ENCODE measurements around the gene SLC4A2.
A peak's percentile ranks its signal among the peaks of the same experiment; 100 is the strongest.

The SLC4A2 gene

GRCh38 chr7:151065516-151065915 is 6.1 kb downstream of the SLC4A2 start:
- H2BK12ac ChIP-seq (ENCODE audit: low read length): no peak overlapping the region
- no peak overlapping the region for H2BK5ac ChIP-seq (ENCODE audit: low read length)
- H3K27me3 ChIP-seq (ENCODE audit: control insufficient read depth in 3 of 3, insufficient read depth in 3 of 3, low read depth in 1 of 3, low read length in 3 of 3): peaks cover 0 to 17% (median 0%) of the 10 kb centered on the region in 3 experiments
- H3K23ac ChIP-seq (ENCODE audit: low read depth, low read length, poor library complexity): no peak overlapping the region
- H3K9me3 ChIP-seq (replicated peaks in 1 of 2; ENCODE audit: control insufficient read depth in 2 of 2, insufficient read depth in 1 of 2, low read depth in 1 of 2, low read length in 2 of 2): no peaks in the 10 kb centered on the region
- H3K18ac ChIP-seq (ENCODE audit: low read length): no peak overlapping the region
- no peak overlapping the region for H4K8ac ChIP-seq (ENCODE audit: low read depth, low read length)
- H2BK15ac ChIP-seq (ENCODE audit: low read length): no peak overlapping the region
- H2BK120ac ChIP-seq (ENCODE audit: low read depth, low read length): no peak overlapping the region
- DNase-seq (ENCODE audit: low spot score): no peak
- no peak overlapping the region for H2AK5ac ChIP-seq (ENCODE audit: low read depth, low read length)
- H3K27ac ChIP-seq (replicated peaks; ENCODE audit: low read length): no peak overlapping the region
- H4K91ac ChIP-seq (ENCODE audit: low read depth, low read length, poor library complexity): no peak overlapping the region
- peaks cover 2% of the 10 kb centered on the region for H3K79me1 ChIP-seq (ENCODE audit: low read depth, low read length)
- no peak overlapping the region for H3K9ac ChIP-seq (ENCODE audit: low read depth, low read length, poor library complexity)
- H3K36me3 ChIP-seq (replicated peaks in 1 of 2; ENCODE audit: control insufficient read depth in 2 of 2, insufficient read depth in 2 of 2, low read length in 2 of 2): peaks cover 37 to 77% of the 10 kb centered on the region in 2 donors
- no CpG with 5 or more reads among the region's 14 CpGs for WGBS, 2 donors (ENCODE audit: extremely low coverage in 2 of 2, insufficient read length in 2 of 2, insufficient replicate concordance in 1 of 2)
- H3K4me3 ChIP-seq (ENCODE audit: low read length in 2 of 2): no peak overlapping the region
- no peak overlapping the region for H3K4me2 ChIP-seq (ENCODE audit: insufficient read depth, low read length, poor library complexity, severe bottlenecking)
- H2AFZ ChIP-seq (ENCODE audit: low read length): no peak overlapping the region
- peaks cover 11 to 22% of the 10 kb centered on the region in 2 donors for H3K4me1 ChIP-seq (ENCODE audit: control insufficient read depth in 2 of 2, insufficient read depth in 1 of 2, low read depth in 1 of 2, low read length in 2 of 2)
- no peak overlapping the region for H3K14ac ChIP-seq (ENCODE audit: low read length)
- no peak overlapping the region for H3K4ac ChIP-seq (ENCODE audit: low read length)

- Histone ChIP-seq H4K8ac (ENCODE audit: low read depth, low read length) (no peak overlapping the region), H3K27me3 (ENCODE audit: control insufficient read depth in 3 of 3, insufficient read depth in 3 of 3, low read depth in 1 of 3, low read length in 3 of 3) (peaks cover 0 to 9% (median 0%) of the 10 kb centered on the region in 3 experiments), H3K18ac (ENCODE audit: low read length) (no peak overlapping the region), H3K4ac (ENCODE audit: low read length) (no peak overlapping the region), H3K36me3 (replicated peaks in 1 of 2; ENCODE audit: control insufficient read depth in 2 of 2, insufficient read depth in 2 of 2, low read length in 2 of 2) (peaks cover 43 to 86% of the 10 kb centered on the region in 2 donors), H2BK5ac (ENCODE audit: low read length) (no peak overlapping the region), H2AK5ac (ENCODE audit: low read depth, low read length) (no peak overlapping the region), H3K4me3 (ENCODE audit: low read length in 2 of 2) (no peak overlapping the region), H3K4me1 (ENCODE audit: control insufficient read depth in 2 of 2, insufficient read depth in 1 of 2, low read depth in 1 of 2, low read length in 2 of 2) (peaks cover 2 to 13% of the 10 kb centered on the region in 2 donors), H3K9me3 (replicated peaks in 1 of 2; ENCODE audit: control insufficient read depth in 2 of 2, insufficient read depth in 1 of 2, low read depth in 1 of 2, low read length in 2 of 2) (no peaks in the 10 kb centered on the region), H3K9ac (ENCODE audit: low read depth, low read length, poor library complexity) (no peak overlapping the region), H2BK15ac (ENCODE audit: low read length) (no peak overlapping the region), H4K91ac (ENCODE audit: low read depth, low read length, poor library complexity) (no peak overlapping the region), H3K23ac (ENCODE audit: low read depth, low read length, poor library complexity) (no peak overlapping the region), H3K14ac (ENCODE audit: low read length) (no peak overlapping the region), H3K79me1 (ENCODE audit: low read depth, low read length) (peaks cover 2% of the 10 kb centered on the region), H3K4me2 (ENCODE audit: insufficient read depth, low read length, poor library complexity, severe bottlenecking) (no peak overlapping the region), H3K27ac (replicated peaks; ENCODE audit: low read length) (no peak overlapping the region), H2BK120ac (ENCODE audit: low read depth, low read length) (no peak overlapping the region), H2AFZ (ENCODE audit: low read length) (no peak overlapping the region), H2BK12ac (ENCODE audit: low read length) (no peak overlapping the region)
- no peak for DNase-seq (ENCODE audit: low spot score)
- WGBS, 2 donors (ENCODE audit: extremely low coverage in 2 of 2, insufficient read length in 2 of 2, insufficient replicate concordance in 1 of 2): no CpG with 5 or more reads among the region's 39 CpGs
These were observed 7.0 kb downstream of the SLC4A2 start for GRCh38 chr7:151066273-151066974.

- no peak overlapping the region for H4K8ac ChIP-seq (ENCODE audit: low read depth, low read length)
- H3K9ac ChIP-seq (ENCODE audit: low read depth, low read length, poor library complexity): no peak overlapping the region
- H3K4me3 ChIP-seq (ENCODE audit: low read length in 2 of 2): no peak overlapping the region
- H3K4me1 ChIP-seq (ENCODE audit: control insufficient read depth in 2 of 2, insufficient read depth in 1 of 2, low read depth in 1 of 2, low read length in 2 of 2): peaks cover 0 to 2% of the 10 kb centered on the region in 2 donors
- no peak overlapping the region for H2BK12ac ChIP-seq (ENCODE audit: low read length)
- H2BK120ac ChIP-seq (ENCODE audit: low read depth, low read length): no peak overlapping the region
- no peak overlapping the region for H3K4ac ChIP-seq (ENCODE audit: low read length)
- no peak overlapping the region for H3K27ac ChIP-seq (replicated peaks; ENCODE audit: low read length)
- H2AK5ac ChIP-seq (ENCODE audit: low read depth, low read length): no peak overlapping the region
- no peak overlapping the region for H2BK15ac ChIP-seq (ENCODE audit: low read length)
- no peak for DNase-seq (ENCODE audit: low spot score)
- no peak overlapping the region for H3K23ac ChIP-seq (ENCODE audit: low read depth, low read length, poor library complexity)
- no peak overlapping the region for H4K91ac ChIP-seq (ENCODE audit: low read depth, low read length, poor library complexity)
- H3K18ac ChIP-seq (ENCODE audit: low read length): no peak overlapping the region
- H3K27me3 ChIP-seq (ENCODE audit: control insufficient read depth in 3 of 3, insufficient read depth in 3 of 3, low read depth in 1 of 3, low read length in 3 of 3): peaks cover 0 to 2% (median 0%) of the 10 kb centered on the region in 3 experiments
- H3K36me3 ChIP-seq (replicated peaks in 1 of 2; ENCODE audit: control insufficient read depth in 2 of 2, insufficient read depth in 2 of 2, low read length in 2 of 2): peaks cover 48 to 93% of the 10 kb centered on the region in 2 donors
- H3K9me3 ChIP-seq (replicated peaks in 1 of 2; ENCODE audit: control insufficient read depth in 2 of 2, insufficient read depth in 1 of 2, low read depth in 1 of 2, low read length in 2 of 2): no peaks in the 10 kb centered on the region
- H2AFZ ChIP-seq (ENCODE audit: low read length): no peak overlapping the region
- no CpG with 5 or more reads among the region's 12 CpGs for WGBS, 2 donors (ENCODE audit: extremely low coverage in 2 of 2, insufficient read length in 2 of 2, insufficient replicate concordance in 1 of 2)
- no peak overlapping the region for H3K14ac ChIP-seq (ENCODE audit: low read length)
- H3K4me2 ChIP-seq (ENCODE audit: insufficient read depth, low read length, poor library complexity, severe bottlenecking): no peak overlapping the region
- H2BK5ac ChIP-seq (ENCODE audit: low read length): no peak overlapping the region
- H3K79me1 ChIP-seq (ENCODE audit: low read depth, low read length): peaks cover 2% of the 10 kb centered on the region
These were observed 8.8 kb downstream of the SLC4A2 start for GRCh38 chr7:151068069-151068773.

GRCh38 chr7:151069841-151070573 is 10.6 kb downstream of the SLC4A2 start:
- H2AFZ ChIP-seq (ENCODE audit: low read length): no peak overlapping the region
- no peaks in the 10 kb centered on the region for H3K4me1 ChIP-seq (ENCODE audit: control insufficient read depth in 2 of 2, insufficient read depth in 1 of 2, low read depth in 1 of 2, low read length in 2 of 2)
- WGBS, 2 donors (ENCODE audit: extremely low coverage in 2 of 2, insufficient read length in 2 of 2, insufficient replicate concordance in 1 of 2): no CpG with 5 or more reads among the region's 17 CpGs
- H2AK5ac ChIP-seq (ENCODE audit: low read depth, low read length): no peak overlapping the region
- no peak overlapping the region for H2BK5ac ChIP-seq (ENCODE audit: low read length)
- no peaks in the 10 kb centered on the region for H3K9me3 ChIP-seq (replicated peaks in 1 of 2; ENCODE audit: control insufficient read depth in 2 of 2, insufficient read depth in 1 of 2, low read depth in 1 of 2, low read length in 2 of 2)
- no peak overlapping the region for H4K8ac ChIP-seq (ENCODE audit: low read depth, low read length)
- H3K23ac ChIP-seq (ENCODE audit: low read depth, low read length, poor library complexity): peak overlapping the region; percentile 43
- H3K79me1 ChIP-seq (ENCODE audit: low read depth, low read length): no peaks in the 10 kb centered on the region
- H3K18ac ChIP-seq (ENCODE audit: low read length): no peak overlapping the region
- H3K4me3 ChIP-seq (ENCODE audit: low read length in 2 of 2): peak overlapping the region in 1 of 2 donors; percentile 67
- H3K4me2 ChIP-seq (ENCODE audit: insufficient read depth, low read length, poor library complexity, severe bottlenecking): no peak overlapping the region
- H3K27me3 ChIP-seq (ENCODE audit: control insufficient read depth in 3 of 3, insufficient read depth in 3 of 3, low read depth in 1 of 3, low read length in 3 of 3): no peaks in the 10 kb centered on the region
- peaks cover 51 to 95% of the 10 kb centered on the region in 2 donors for H3K36me3 ChIP-seq (replicated peaks in 1 of 2; ENCODE audit: control insufficient read depth in 2 of 2, insufficient read depth in 2 of 2, low read length in 2 of 2)
- no peak overlapping the region for H2BK120ac ChIP-seq (ENCODE audit: low read depth, low read length)
- no peak overlapping the region for H3K4ac ChIP-seq (ENCODE audit: low read length)
- H3K14ac ChIP-seq (ENCODE audit: low read length): no peak overlapping the region
- no peak overlapping the region for H2BK15ac ChIP-seq (ENCODE audit: low read length)
- no peak overlapping the region for H3K9ac ChIP-seq (ENCODE audit: low read depth, low read length, poor library complexity)
- no peak overlapping the region for H3K27ac ChIP-seq (replicated peaks; ENCODE audit: low read length)
- DNase-seq (ENCODE audit: low spot score): no peak
- no peak overlapping the region for H2BK12ac ChIP-seq (ENCODE audit: low read length)
- no peak overlapping the region for H4K91ac ChIP-seq (ENCODE audit: low read depth, low read length, poor library complexity)
